Fibroblast of mammary gland (primary cell): ENCODE data around the gene A4GALT.

Experiments
- DNase-seq: peaks from one replicate; pipeline ENCODE4 v3.0.0-alpha.2; 2010; ENCODE audit warnings: low read depth
- H3K4me3 ChIP-seq: 2 replicates; pipeline ENCODE4 v1.5.1; 2011; ENCODE audit warnings: low read depth, mild to moderate bottlenecking, low read length, moderate library complexity; ENCODE audit not compliant: control insufficient read depth
- CTCF ChIP-seq: conservative IDR thresholded peaks from 2 replicates; pipeline ENCODE4 v1.5.1; 2011; ENCODE audit warnings: low read depth, low read length, inconsistent platforms; ENCODE audit not compliant: control insufficient read depth, insufficient read depth

The A4GALT gene

GRCh38 chr22:42655693-42656092 is 65.0 kb downstream of the A4GALT start:
- no peak for DNase-seq
- H3K4me3 ChIP-seq, result no peak overlapping the region
- TF ChIP-seq CTCF, result no peak

GRCh38 chr22:42654436-42655073 is 66.1 kb downstream of the A4GALT start:
- TF ChIP-seq CTCF, result no peak
- no peak for DNase-seq
- no peak overlapping the region for H3K4me3 ChIP-seq

DNA sequence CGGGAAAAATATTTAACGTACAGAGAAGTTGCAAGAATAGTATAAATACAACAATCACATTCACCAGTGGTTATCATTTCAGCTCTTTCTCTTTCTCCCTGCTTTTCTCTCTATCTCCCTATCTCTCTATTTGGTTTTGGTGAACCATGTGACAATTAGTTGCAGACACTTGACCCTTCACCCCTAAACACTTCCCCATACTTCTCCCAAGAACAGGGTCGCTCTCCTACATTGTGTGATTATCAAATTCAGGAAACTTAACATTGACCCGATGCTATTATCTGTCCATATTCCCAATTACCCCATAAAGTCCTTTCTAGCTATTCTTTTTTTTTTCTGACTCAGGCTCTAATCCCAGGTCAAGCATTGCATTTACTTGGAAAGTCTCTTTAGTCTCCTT is 66.7 kb downstream of the A4GALT start:
- no peak for TF ChIP-seq CTCF
- H3K4me3 ChIP-seq, result no peak overlapping the region
- no peak for DNase-seq

GRCh38 chr22:42651134-42651533 is 69.5 kb downstream of the A4GALT start:
- TF ChIP-seq CTCF, result no peak
- DNase-seq, result peak; percentile 25
- no peak overlapping the region for H3K4me3 ChIP-seq

DNA sequence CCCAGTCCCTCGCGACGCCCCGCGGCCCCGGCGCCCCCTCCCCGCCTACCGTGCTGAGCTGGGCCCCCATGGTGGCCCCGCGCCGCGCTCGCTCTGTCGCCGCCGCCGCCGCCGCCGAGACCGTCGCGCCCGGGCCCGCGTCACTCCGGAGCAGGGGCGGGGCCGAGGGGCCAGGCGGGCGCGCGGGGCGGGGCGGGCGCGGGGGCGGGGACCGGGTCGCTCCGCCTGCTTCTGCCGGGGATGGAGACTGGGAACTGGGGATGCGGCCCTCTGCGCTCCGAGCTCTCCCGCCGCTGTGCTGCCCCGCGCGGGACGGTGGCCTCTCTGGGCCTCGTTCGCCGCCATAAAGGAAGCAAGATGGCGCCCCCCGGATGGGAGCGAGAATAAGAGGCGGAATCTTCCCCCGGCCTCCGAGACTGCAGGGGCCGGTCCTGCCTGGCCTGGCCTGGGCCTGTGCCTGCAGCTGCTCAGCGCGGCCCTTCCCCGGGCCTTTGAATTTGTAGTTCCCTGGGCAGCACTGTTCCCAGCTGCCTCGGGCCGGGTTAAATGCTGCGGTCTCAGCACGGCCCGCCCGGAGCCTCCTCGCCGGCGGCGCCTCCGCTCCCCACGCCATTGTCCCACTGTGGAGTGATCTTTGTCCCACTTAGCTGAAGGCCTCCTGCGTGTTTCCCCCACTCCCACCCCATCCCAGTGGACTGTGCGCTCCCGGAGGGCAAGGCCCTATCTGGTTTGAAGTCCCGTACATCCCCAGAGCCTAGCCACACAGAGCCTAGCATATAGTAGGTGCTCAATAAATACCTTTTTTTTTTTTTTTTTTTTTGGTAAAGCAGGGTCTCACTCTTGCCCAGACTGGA is 71.2 kb downstream of the A4GALT start, which contains the start of gene CYB5R3:
Gene CYB5R3, minus strand, starts transcription at position 147 of the 854 bp plus-strand sequence. Its CDS starts 77 bp downstream, at position 70.
- TF ChIP-seq CTCF, result no peak
- peak; percentile 74 for DNase-seq
- peak within 1 kb of the TSS; percentile 91 for H3K4me3 ChIP-seq

GRCh38 chr22:42648368-42649245 is 72.1 kb downstream of the A4GALT start:
- DNase-seq, result peak; percentile 24
- H3K4me3 ChIP-seq, result peak overlapping the region; percentile 91
- TF ChIP-seq CTCF, result no peak
